RWPE2 (cell line): ENCODE measurements around the gene PPP1R14C.

ENCODE experiments used
- ATAC-seq: fragments of 200-7000 bp; cut with Tn5 transposase; 3 replicates; pipeline ENCODE4 v1.9.1; 2021; ENCODE audit warnings: low read depth
- DNase-seq: peaks from one replicate; pipeline ENCODE4 v3.0.0-alpha.2; 2020; ENCODE audit warnings: low spot score
- H3K27ac ChIP-seq: fragments of 450-650 bp; 2 replicates; pipeline ENCODE4 v1.5.1; 2017; ENCODE audit warnings: mild to moderate bottlenecking; ENCODE audit not compliant: poor library complexity, severe bottlenecking
- H3K27me3 ChIP-seq: fragments of 250-450 bp; sonication (Bioruptor Pico); 2 replicates; pipeline ENCODE4 v1.5.1; 2021; ENCODE audit warnings: mild to moderate bottlenecking, moderate library complexity; ENCODE audit not compliant: insufficient read depth, poor library complexity, severe bottlenecking
- H3K36me3 ChIP-seq: fragments of 250-450 bp; sonication (Bioruptor Pico); 2 replicates; pipeline ENCODE4 v1.5.1; 2020; ENCODE audit warnings: low read depth, mild to moderate bottlenecking, moderate library complexity
- H3K4me1 ChIP-seq: fragments of 250-450 bp; sonication (Bioruptor Pico); 2 replicates; pipeline ENCODE4 v1.5.1; 2021; ENCODE audit warnings: mild to moderate bottlenecking, moderate library complexity; ENCODE audit not compliant: insufficient read depth, poor library complexity, severe bottlenecking
- H3K4me3 ChIP-seq: fragments of 250-450 bp; sonication (Bioruptor Pico); 2 replicates; pipeline ENCODE4 v1.5.1; 2021; ENCODE audit warnings: mild to moderate bottlenecking, moderate library complexity; ENCODE audit not compliant: severe bottlenecking
- H3K9me3 ChIP-seq: fragments of 250-450 bp; sonication (Bioruptor Pico); 2 replicates; pipeline ENCODE4 v1.5.1; 2021; ENCODE audit warnings: mild to moderate bottlenecking, moderate library complexity; ENCODE audit not compliant: severe bottlenecking
- CTCF ChIP-seq: fragments of 450-650 bp; IDR thresholded peaks from one replicate; pipeline ENCODE4 v1.5.1; 2017; ENCODE audit warnings: mild to moderate bottlenecking, moderate library complexity; ENCODE audit not compliant: poor library complexity, severe bottlenecking

Gene PPP1R14C

GRCh38 chr6:150169609-150170008 lies 26.8 kb downstream of the PPP1R14C start:
- Histone ChIP-seq H3K4me3 (no peak overlapping the region), H3K9me3 (no peaks in the 10 kb centered on the region), H3K27me3 (no peaks in the 10 kb centered on the region), H3K4me1 (peaks cover 23% of the 10 kb centered on the region), H3K36me3 (peaks cover 12% of the 10 kb centered on the region; the same call in 1 of the 2 replicates), H3K27ac (peak overlapping the region; percentile 49)
- DNase-seq (no peak), ATAC-seq (peak; percentile 91)
- no peak for TF ChIP-seq CTCF

- Histone ChIP-seq H3K36me3 (0 out of 2 replicates have a peak, but pooled peaks cover 14% of the 10 kb centered on the region), H3K27me3 (no peaks in the 10 kb centered on the region), H3K4me1 (peaks cover 29% of the 10 kb centered on the region), H3K27ac (no peak overlapping the region), H3K9me3 (no peaks in the 10 kb centered on the region), H3K4me3 (no peak overlapping the region)
- ATAC-seq (no peak), DNase-seq (no peak)
- TF ChIP-seq CTCF, result no peak
These were observed 30.1 kb downstream of the PPP1R14C start for GRCh38 chr6:150172929-150173328.

GRCh38 chr6:150175586-150176151 lies 32.8 kb downstream of the PPP1R14C start:
- ATAC-seq, result no peak

GRCh38 chr6:150176152-150176551 lies 33.3 kb downstream of the PPP1R14C start:
- H3K27ac ChIP-seq, result peak overlapping the region; percentile 6
- H3K36me3 ChIP-seq, result 0 out of 2 replicates have a peak, but pooled peaks cover 10% of the 10 kb centered on the region
- peaks cover 22% of the 10 kb centered on the region for H3K4me1 ChIP-seq
- H3K4me3 ChIP-seq, result no peak overlapping the region
- TF ChIP-seq CTCF, result no peak
- no peaks in the 10 kb centered on the region for H3K27me3 ChIP-seq
- no peaks in the 10 kb centered on the region for H3K9me3 ChIP-seq
- DNase-seq, result no peak
- no peak for ATAC-seq

More at GRCh38 chr6:150175586-150176151, 32.8 kb downstream of the PPP1R14C start:
- no peaks in the 10 kb centered on the region for H3K9me3 ChIP-seq
- H3K27ac ChIP-seq, result peak overlapping the region; percentile 6
- TF ChIP-seq CTCF, result no peak
- 0 out of 2 replicates have a peak, but pooled peaks cover 14% of the 10 kb centered on the region for H3K36me3 ChIP-seq
- no peak for DNase-seq
- no peaks in the 10 kb centered on the region for H3K27me3 ChIP-seq
- no peak overlapping the region for H3K4me3 ChIP-seq
- peaks cover 22% of the 10 kb centered on the region for H3K4me1 ChIP-seq

- Histone ChIP-seq H3K27me3 (no peaks in the 10 kb centered on the region), H3K4me3 (no peak overlapping the region), H3K36me3 (0 out of 2 replicates have a peak, but pooled peaks cover 8% of the 10 kb centered on the region), H3K27ac (no peak overlapping the region), H3K9me3 (no peaks in the 10 kb centered on the region), H3K4me1 (peaks cover 22% of the 10 kb centered on the region)
- ATAC-seq (no peak), DNase-seq (no peak)
- TF ChIP-seq CTCF, result no peak
These were observed 33.8 kb downstream of the PPP1R14C start for GRCh38 chr6:150176659-150177058.
